Activated T-cell treated with anti-CD3 and anti-CD28 coated beads, Interleukin-2, amount 50 U/mL, for 24 hours (primary cell): ENCODE results near the gene COX10.
A peak's percentile ranks its signal among the peaks of the same experiment; 100 is the strongest.
"Not testable (repeated sequence)": the region's sequence is repeated elsewhere in the genome, so short reads cannot be mapped to it uniquely, and the experiment has no call there.

Source experiments
- DNase-seq: peaks from one replicate; pipeline ENCODE4 v3.0.0-alpha.2; 2020
- H3K27ac Mint-ChIP-seq: 2 replicates; pipeline ENCODE4 v1.8.0; 2020; ENCODE audit warnings: mild to moderate bottlenecking, mixed read lengths
- H3K27me3 Mint-ChIP-seq: 2 replicates; pipeline ENCODE4 v1.8.0; 2020; ENCODE audit warnings: mixed read lengths
- H3K36me3 Mint-ChIP-seq: 2 replicates; pipeline ENCODE4 v1.8.0; 2020; ENCODE audit warnings: low read depth, mixed read lengths
- H3K4me1 Mint-ChIP-seq: 2 replicates; pipeline ENCODE4 v1.8.0; 2020; ENCODE audit warnings: low read depth, mixed read lengths
- H3K4me3 Mint-ChIP-seq: 2 replicates; pipeline ENCODE4 v1.8.0; 2020; ENCODE audit warnings: mild to moderate bottlenecking, moderate library complexity, mixed read lengths
- H3K9me3 Mint-ChIP-seq: 2 replicates; pipeline ENCODE4 v1.8.0; 2020; ENCODE audit warnings: mixed read lengths

COX10 gene

GRCh38 chr17:14205380-14205779 is 136.1 kb downstream of the COX10 start:
- H3K36me3 Mint-ChIP-seq = peaks cover 64% of the 10 kb centered on the region
- peak overlapping the region; percentile 80 for H3K27ac Mint-ChIP-seq
- no peaks in the 10 kb centered on the region for H3K27me3 Mint-ChIP-seq
- H3K4me3 Mint-ChIP-seq = peak overlapping the region; percentile 55
- DNase-seq = no peak
- peaks cover 2% of the 10 kb centered on the region for H3K9me3 Mint-ChIP-seq
- peaks cover 74% of the 10 kb centered on the region for H3K4me1 Mint-ChIP-seq

GRCh38 chr17:14205992-14206461 is 136.7 kb downstream of the COX10 start:
- peak; percentile 73 for DNase-seq
- Mint-ChIP-seq H3K9me3 (peaks cover 2% of the 10 kb centered on the region), H3K27me3 (no peaks in the 10 kb centered on the region), H3K4me3 (no peak overlapping the region), H3K4me1 (peaks cover 69% of the 10 kb centered on the region), H3K36me3 (peaks cover 66% of the 10 kb centered on the region), H3K27ac (peak overlapping the region; percentile 80)

- peaks cover 2% of the 10 kb centered on the region for H3K9me3 Mint-ChIP-seq
- peaks cover 72% of the 10 kb centered on the region for H3K36me3 Mint-ChIP-seq
- H3K27me3 Mint-ChIP-seq = no peaks in the 10 kb centered on the region
- no peak overlapping the region for H3K27ac Mint-ChIP-seq
- DNase-seq = no peak
- no peak overlapping the region for H3K4me3 Mint-ChIP-seq
- peaks cover 67% of the 10 kb centered on the region for H3K4me1 Mint-ChIP-seq
Measured at GRCh38 chr17:14206891-14207290, 137.6 kb downstream of the COX10 start.

DNA sequence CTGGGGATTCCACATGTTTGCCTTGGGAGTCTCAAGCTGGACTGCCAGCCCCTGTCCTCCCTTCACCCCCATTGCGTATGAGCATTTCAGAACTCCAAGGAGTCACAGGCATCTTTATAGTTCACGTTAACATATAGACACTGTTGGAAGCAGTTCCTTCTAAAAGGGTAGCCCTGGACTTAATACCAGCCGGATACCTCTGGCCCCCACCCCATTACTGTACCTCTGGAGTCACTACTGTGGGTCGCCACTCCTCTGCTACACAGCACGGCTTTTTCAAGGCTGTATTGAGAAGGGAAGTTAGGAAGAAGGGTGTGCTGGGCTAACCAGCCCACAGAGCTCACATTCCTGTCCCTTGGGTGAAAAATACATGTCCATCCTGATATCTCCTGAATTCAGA is 138.5 kb downstream of the COX10 start:
- peaks cover 2% of the 10 kb centered on the region for H3K9me3 Mint-ChIP-seq
- no peaks in the 10 kb centered on the region for H3K27me3 Mint-ChIP-seq
- DNase-seq = no peak
- no peak overlapping the region for H3K27ac Mint-ChIP-seq
- no peak overlapping the region for H3K4me3 Mint-ChIP-seq
- peaks cover 72% of the 10 kb centered on the region for H3K36me3 Mint-ChIP-seq
- peaks cover 58% of the 10 kb centered on the region for H3K4me1 Mint-ChIP-seq

GRCh38 chr17:14209215-14209614 is 139.9 kb downstream of the COX10 start:
- no peak for DNase-seq

GRCh38 chr17:14211246-14211645 is 141.9 kb downstream of the COX10 start:
- DNase-seq = no peak
- Mint-ChIP-seq H3K36me3 (peaks cover 58% of the 10 kb centered on the region), H3K4me3 (no peak overlapping the region), H3K27me3 (no peaks in the 10 kb centered on the region), H3K27ac (no peak overlapping the region), H3K9me3 (no peaks in the 10 kb centered on the region), H3K4me1 (peaks cover 24% of the 10 kb centered on the region)

More at GRCh38 chr17:14209215-14209614, 139.9 kb downstream of the COX10 start:
- Mint-ChIP-seq H3K9me3 (peaks cover 2% of the 10 kb centered on the region), H3K27me3 (no peaks in the 10 kb centered on the region), H3K36me3 (peaks cover 71% of the 10 kb centered on the region), H3K4me3 (no peak overlapping the region), H3K4me1 (peaks cover 45% of the 10 kb centered on the region), H3K27ac (no peak overlapping the region)

DNA sequence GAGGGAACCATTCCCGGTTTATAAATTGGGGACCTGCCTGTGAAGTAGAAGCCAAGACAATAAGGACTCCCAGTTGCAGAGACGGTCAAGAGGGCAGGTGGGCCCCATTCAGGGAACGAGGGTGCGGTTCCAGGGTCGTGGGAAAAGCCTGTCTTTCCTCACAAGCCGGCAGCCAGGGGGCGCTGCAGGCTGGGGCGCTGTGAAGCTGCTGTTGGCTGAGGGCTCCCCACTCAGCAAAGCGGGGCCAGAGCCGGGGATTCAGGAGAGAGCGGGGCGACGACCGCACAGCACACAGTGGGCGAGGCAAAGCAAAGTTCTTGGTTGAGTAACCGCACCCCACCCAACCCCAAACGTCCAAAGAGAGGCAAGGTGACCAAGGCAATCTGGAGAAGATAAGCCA is 142.5 kb downstream of the COX10 start:
- Mint-ChIP-seq H3K4me3 (no peak overlapping the region), H3K9me3 (no peaks in the 10 kb centered on the region), H3K27ac (no peak overlapping the region), H3K36me3 (peaks cover 54% of the 10 kb centered on the region), H3K27me3 (no peaks in the 10 kb centered on the region), H3K4me1 (peaks cover 21% of the 10 kb centered on the region)
- DNase-seq = peak; percentile 50

DNA sequence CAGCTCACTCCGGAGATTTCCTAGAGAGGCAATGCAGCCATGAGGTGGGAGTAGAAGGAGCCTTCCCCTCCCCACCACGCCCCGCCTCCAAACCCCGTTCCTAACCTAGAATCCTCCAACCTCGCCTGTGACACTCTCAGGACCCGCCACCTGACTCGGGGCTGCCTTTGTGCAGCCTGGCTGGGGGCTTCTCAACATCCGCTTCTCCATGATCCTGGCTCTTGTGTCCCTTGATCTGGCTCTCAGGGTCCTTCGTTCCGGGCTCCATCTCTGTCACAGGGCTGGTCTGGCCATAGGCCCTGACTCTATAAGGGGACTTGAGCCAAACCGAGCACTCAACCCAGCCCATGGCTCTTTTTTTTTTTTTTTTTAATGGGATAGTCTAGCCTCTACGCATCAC is 143.1 kb downstream of the COX10 start:
- DNase-seq = no peak
- Mint-ChIP-seq H3K4me3 (no peak overlapping the region), H3K27me3 (no peaks in the 10 kb centered on the region), H3K9me3 (no peaks in the 10 kb centered on the region), H3K36me3 (peaks cover 48% of the 10 kb centered on the region), H3K27ac (no peak overlapping the region), H3K4me1 (peaks cover 18% of the 10 kb centered on the region)

- H3K27ac Mint-ChIP-seq = no peak overlapping the region
- no peaks in the 10 kb centered on the region for H3K27me3 Mint-ChIP-seq
- DNase-seq = no peak
- peaks cover 29% of the 10 kb centered on the region for H3K36me3 Mint-ChIP-seq
- no peaks in the 10 kb centered on the region for H3K9me3 Mint-ChIP-seq
- H3K4me3 Mint-ChIP-seq = no peak overlapping the region
- H3K4me1 Mint-ChIP-seq = peaks cover 9% of the 10 kb centered on the region
Measured at GRCh38 chr17:14214271-14214670, 145.0 kb downstream of the COX10 start.

GRCh38 chr17:14222611-14223010 is 153.3 kb downstream of the COX10 start:
- H3K4me3 Mint-ChIP-seq = no peak overlapping the region
- H3K27me3 Mint-ChIP-seq = no peaks in the 10 kb centered on the region
- H3K27ac Mint-ChIP-seq = no peak overlapping the region
- no peaks in the 10 kb centered on the region for H3K36me3 Mint-ChIP-seq
- H3K4me1 Mint-ChIP-seq = no peaks in the 10 kb centered on the region
- no peaks in the 10 kb centered on the region for H3K9me3 Mint-ChIP-seq
- no peak for DNase-seq

- Mint-ChIP-seq H3K27me3 (no peaks in the 10 kb centered on the region), H3K36me3 (no peaks in the 10 kb centered on the region), H3K4me1 (no peaks in the 10 kb centered on the region), H3K4me3 (no peak overlapping the region), H3K27ac (no peak overlapping the region), H3K9me3 (no peaks in the 10 kb centered on the region)
- no peak for DNase-seq
Measured at GRCh38 chr17:14225254-14225980, 156.1 kb downstream of the COX10 start.

GRCh38 chr17:14227052-14227451 is 157.7 kb downstream of the COX10 start:
- Mint-ChIP-seq H3K27ac (no peak overlapping the region), H3K4me3 (no peak overlapping the region), H3K27me3 (no peaks in the 10 kb centered on the region), H3K36me3 (peaks cover 2% of the 10 kb centered on the region), H3K9me3 (peaks cover 3% of the 10 kb centered on the region), H3K4me1 (no peaks in the 10 kb centered on the region)
- DNase-seq = no peak

GRCh38 chr17:14228903-14229302 is 159.6 kb downstream of the COX10 start:
- no peak overlapping the region for H3K4me3 Mint-ChIP-seq
- H3K36me3 Mint-ChIP-seq = peaks cover 2% of the 10 kb centered on the region
- H3K27me3 Mint-ChIP-seq = no peaks in the 10 kb centered on the region
- H3K27ac Mint-ChIP-seq = no peak overlapping the region
- no peak for DNase-seq
- H3K9me3 Mint-ChIP-seq = peaks cover 3% of the 10 kb centered on the region
- H3K4me1 Mint-ChIP-seq = no peaks in the 10 kb centered on the region

- H3K4me3 Mint-ChIP-seq, H3K27ac Mint-ChIP-seq, H3K4me1 Mint-ChIP-seq: not testable (repeated sequence)
Measured at GRCh38 chr17:14231187-14231586, 161.9 kb downstream of the COX10 start.

DNA sequence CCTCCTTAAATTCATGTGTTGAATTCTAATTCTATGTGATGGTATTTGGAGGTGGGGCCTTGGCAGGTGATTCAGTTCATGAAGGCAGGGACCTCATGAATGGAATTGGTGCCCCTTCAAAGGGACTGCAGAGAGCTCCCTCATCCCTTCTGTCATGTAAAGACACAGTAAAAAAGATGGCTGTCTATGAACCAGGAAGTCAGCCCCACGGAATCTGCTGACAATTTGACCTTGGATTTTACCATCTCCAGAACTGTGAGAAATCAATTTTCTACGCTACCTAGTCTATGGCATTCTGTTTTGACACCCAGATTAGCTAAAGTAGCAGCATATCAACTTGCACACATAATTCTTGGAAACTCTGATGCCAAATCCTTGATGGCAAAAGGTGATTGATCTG is 165.7 kb downstream of the COX10 start:
- not testable (repeated sequence) for H3K4me3 Mint-ChIP-seq, DNase-seq, H3K4me1 Mint-ChIP-seq, H3K36me3 Mint-ChIP-seq, H3K27ac Mint-ChIP-seq, H3K9me3 Mint-ChIP-seq, H3K27me3 Mint-ChIP-seq

More at GRCh38 chr17:14231187-14231586, 161.9 kb downstream of the COX10 start:
- H3K36me3 Mint-ChIP-seq, DNase-seq, H3K9me3 Mint-ChIP-seq, H3K27me3 Mint-ChIP-seq: not testable (repeated sequence)
